Keratinocyte (primary cell): ENCODE measurements around the gene CTCFL. TPM values are rescaled to one million over a fixed set of nuclear protein-coding genes. Genes with fewer than 3 reads are reported as not detected.

Experiments used
- DNase-seq: peaks from one replicate; pipeline ENCODE4 v3.0.0-alpha.2; 2011; ENCODE audit warnings: low read depth, missing footprints, low spot score
- FAIRE-seq: peaks from 2 replicates; lab custom pipeline; 2011; peaks lifted over from hg19 to GRCh38; lab: Jason Lieb, UNC
- H2AFZ ChIP-seq: 2 replicates; pipeline ENCODE4 v1.6.0; 2012; ENCODE audit warnings: low read length, control low read depth, inconsistent platforms; ENCODE audit not compliant: control insufficient read depth
- H3K27ac ChIP-seq: 2 replicates; pipeline ENCODE4 v1.5.1; 2011; ENCODE audit warnings: low read length; ENCODE audit not compliant: control insufficient read depth, insufficient read depth
- H3K27me3 ChIP-seq: 3 replicates; pipeline ENCODE4 v1.6.0; 2011; ENCODE audit warnings: low read length; ENCODE audit not compliant: control insufficient read depth, insufficient read depth; ENCODE audit errors: extremely low read depth
- H3K36me3 ChIP-seq, 2 experiments: 2 replicates in 1 of 2; 3 replicates in 1 of 2; pipeline ENCODE4 v1.5.1; 2011; ENCODE audit warnings: low read length in 2 of 2, mild to moderate bottlenecking in 1 of 2; ENCODE audit not compliant: control insufficient read depth in 2 of 2, insufficient read depth in 2 of 2; ENCODE audit errors: extremely low read depth in 1 of 2
- H3K4me1 ChIP-seq: 3 replicates; pipeline ENCODE4 v1.5.1; 2011; ENCODE audit warnings: low read length; ENCODE audit not compliant: control insufficient read depth, insufficient read depth; ENCODE audit errors: extremely low read depth
- H3K4me2 ChIP-seq: 3 replicates; pipeline ENCODE4 v1.6.0; 2011; ENCODE audit warnings: low read depth, low read length; ENCODE audit not compliant: control insufficient read depth, insufficient read depth; ENCODE audit errors: extremely low read depth
- H3K4me3 ChIP-seq, 3 experiments: fragments of 200-600 bp in 1 of 3; sonication (generic) in 1 of 3; 2 replicates in 2 of 3; 3 replicates in 1 of 3; pipeline ENCODE4 v1.5.1; 2011 to 2016; ENCODE audit warnings: low read length in 3 of 3, mild to moderate bottlenecking in 3 of 3, control low read depth in 2 of 3, inconsistent platforms in 1 of 3, low read depth in 1 of 3, mixed read lengths in 1 of 3, mixed run types in 1 of 3, moderate library complexity in 1 of 3; ENCODE audit not compliant: control insufficient read depth in 2 of 3, insufficient read depth in 2 of 3; ENCODE audit errors: extremely low read depth in 1 of 3
- H3K79me2 ChIP-seq: 2 replicates; pipeline ENCODE4 v1.6.0; 2012; ENCODE audit warnings: low read length; ENCODE audit not compliant: control insufficient read depth, insufficient read depth
- H3K9ac ChIP-seq: 3 replicates; pipeline ENCODE4 v1.6.0; 2011; ENCODE audit warnings: low read length; ENCODE audit not compliant: control insufficient read depth, insufficient read depth; ENCODE audit errors: extremely low read depth
- H3K9me1 ChIP-seq: 3 replicates; pipeline ENCODE4 v1.6.0; 2011; ENCODE audit warnings: low read length; ENCODE audit not compliant: control insufficient read depth, insufficient read depth; ENCODE audit errors: extremely low read depth
- H3K9me3 ChIP-seq: 2 replicates; pipeline ENCODE4 v1.5.1; 2012; ENCODE audit warnings: low read depth, low read length; ENCODE audit not compliant: control insufficient read depth
- H4K20me1 ChIP-seq: 3 replicates; pipeline ENCODE4 v1.6.0; 2011; ENCODE audit warnings: low read length; ENCODE audit not compliant: control insufficient read depth, insufficient read depth; ENCODE audit errors: extremely low read depth
- CTCF ChIP-seq, 3 experiments: IDR thresholded peaks in 1 of 3; conservative IDR thresholded peaks in 1 of 3; optimal IDR thresholded peaks in 1 of 3; 2 replicates in 2 of 3; 3 replicates in 1 of 3; pipeline versions ENCODE3 to v1.5.1; 2011; ENCODE audit warnings: low read length in 3 of 3, mild to moderate bottlenecking in 3 of 3, moderate library complexity in 2 of 3, control low read depth in 1 of 3, inconsistent platforms in 1 of 3; ENCODE audit not compliant: insufficient read depth in 2 of 3; ENCODE audit errors: extremely low read depth in 1 of 3
- EZH2 ChIP-seq: IDR thresholded peaks from one replicate; pipeline ENCODE4 v1.6.1; 2012; ENCODE audit warnings: inconsistent platforms, mild to moderate bottlenecking, low read length, moderate library complexity
- dilution Hi-C: fragments of 300-500 bp; cut with MboI; formaldehyde crosslinking; loops from one replicate; pipeline ENCODE4 v1.7.0; 2020; ENCODE audit warnings: low sequenced_read_pairs; ENCODE audit not compliant: extremely low pct_ligation_motif_present
- polyA plus RNA-seq, 5 experiments: library from polyadenylated mRNA; depleted of rRNA in 3 of 5; stranded (reverse) in 3 of 5; stranded (forward) in 1 of 5; unstranded in 1 of 5; fragments of >200 nt; gene quantifications; 1 replicate in 1 of 5; 2 replicates in 3 of 5; 3 replicates in 1 of 5; pipeline versions ENCODE4 v1.2.1 to v1.2.3, GENCODE V29; 2011 to 2012; ENCODE audit warnings: missing spikeins in 2 of 5, low read depth in 1 of 5, low replicate concordance in 1 of 5

The CTCFL gene
- polyA plus RNA-seq, 1 donor (not counting 4 experiments of a cell fraction or from before 2014, with no cell fraction given), result not detected

GRCh38 chr20:57484772-57485171 is 40.2 kb downstream of the CTCFL start:
- Histone ChIP-seq H3K27ac (no peak overlapping the region), H3K4me2 (no peak overlapping the region), H2AFZ (no peak overlapping the region), H3K9me1 (no peaks in the 10 kb centered on the region), H4K20me1 (no peaks in the 10 kb centered on the region), H3K9ac (no peak overlapping the region), H3K36me3 (no peaks in the 10 kb centered on the region), H3K4me3 (no peak overlapping the region), H3K9me3 (no peaks in the 10 kb centered on the region), H3K79me2 (no peaks in the 10 kb centered on the region), H3K27me3 (peaks cover 12% of the 10 kb centered on the region), H3K4me1 (no peaks in the 10 kb centered on the region)
- TF ChIP-seq EZH2 (no peak), CTCF (optimal IDR thresholded peaks at IDR 0.05 in 1 of 3, IDR thresholded peaks at IDR 0.05 in 1 of 3, conservative IDR thresholded peaks at IDR 0.05 in 1 of 3; ENCODE audit: extremely low read depth in 1 of 3, insufficient read depth in 2 of 3, low read length in 3 of 3) (no peak)
- dilution Hi-C loops, result no loop called here
- DNase-seq (no peak), FAIRE-seq (no peak)

- Histone ChIP-seq H3K9me1 (no peaks in the 10 kb centered on the region), H3K27me3 (peaks cover 18% of the 10 kb centered on the region), H3K9me3 (no peaks in the 10 kb centered on the region), H4K20me1 (no peaks in the 10 kb centered on the region), H3K27ac (no peak overlapping the region), H3K79me2 (no peaks in the 10 kb centered on the region), H3K4me2 (no peak overlapping the region), H3K9ac (no peak overlapping the region), H3K4me3 (no peak overlapping the region), H2AFZ (no peak overlapping the region), H3K4me1 (no peaks in the 10 kb centered on the region), H3K36me3 (no peaks in the 10 kb centered on the region)
- DNase-seq (no peak), FAIRE-seq (no peak)
- no peak for TF ChIP-seq CTCF (optimal IDR thresholded peaks at IDR 0.05 in 1 of 3, IDR thresholded peaks at IDR 0.05 in 1 of 3, conservative IDR thresholded peaks at IDR 0.05 in 1 of 3; ENCODE audit: extremely low read depth in 1 of 3, insufficient read depth in 2 of 3, low read length in 3 of 3)
- no peak for TF ChIP-seq EZH2
- dilution Hi-C loops, result no loop called here
These were observed 41.5 kb downstream of the CTCFL start for GRCh38 chr20:57483287-57484050.
